ENCODE data around the gene RNASE1.
"Not testable (repeated sequence)": the region's sequence is repeated elsewhere in the genome, so short reads cannot be mapped to it uniquely, and the experiment has no call there.

RNASE1 gene

GRCh38 chr14:20820063-20820904, 17.6 kb upstream of the RNASE1 start:
- ChIA-PET POLR2A (ENCODE audit: low non-redundant PET) (no interaction called here), CTCF (interaction anchor here (0.7 kb wide), 1 partner anchor 89 kb away, joined by 4 read pairs; no protein-coding TSS in a partner anchor)
- DNase-seq (ENCODE audit: low spot score), result no peak
- H3K27ac ChIP-seq, result no peak overlapping the region
- no peak for TF ChIP-seq CTCF (conservative IDR thresholded peaks at IDR 0.05; ENCODE audit: low read depth)

GRCh38 chr14:20818861-20819260, 16.2 kb upstream of the RNASE1 start:
- no peak overlapping the region for H3K27ac ChIP-seq
- ChIA-PET CTCF (no interaction called here), POLR2A (ENCODE audit: low non-redundant PET) (no interaction called here)
- no peak for TF ChIP-seq CTCF (conservative IDR thresholded peaks at IDR 0.05; ENCODE audit: low read depth)
- DNase-seq (ENCODE audit: low spot score), result no peak

- DNase-seq (ENCODE audit: low spot score); POLR2A ChIA-PET (ENCODE audit: low non-redundant PET); CTCF ChIA-PET; H3K27ac ChIP-seq: not testable (repeated sequence)
Observed at GRCh38 chr14:20815946-20816345, 13.3 kb upstream of the RNASE1 start.

GRCh38 chr14:20811986-20812975, 9.6 kb upstream of the RNASE1 start:
- TF ChIP-seq CTCF (conservative IDR thresholded peaks at IDR 0.05; ENCODE audit: low read depth), result no peak
- H3K27ac ChIP-seq, result no peak overlapping the region
- POLR2A ChIA-PET (ENCODE audit: low non-redundant PET), result no interaction called here
- no peak for DNase-seq (ENCODE audit: low spot score)
- CTCF ChIA-PET, result no interaction called here

GRCh38 chr14:20809917-20810316, 7.3 kb upstream of the RNASE1 start:
- ChIA-PET POLR2A (ENCODE audit: low non-redundant PET) (no interaction called here), CTCF (no interaction called here)
- no peak for TF ChIP-seq CTCF (conservative IDR thresholded peaks at IDR 0.05; ENCODE audit: low read depth)
- H3K27ac ChIP-seq, result no peak overlapping the region
- no peak for DNase-seq (ENCODE audit: low spot score)

GRCh38 chr14:20808162-20808483, 5.5 kb upstream of the RNASE1 start:
- H3K27ac ChIP-seq, result no peak overlapping the region
- no peak for TF ChIP-seq CTCF (conservative IDR thresholded peaks at IDR 0.05; ENCODE audit: low read depth)
- POLR2A ChIA-PET (ENCODE audit: low non-redundant PET), result no interaction called here
- DNase-seq (ENCODE audit: low spot score), result no peak
- CTCF ChIA-PET, result no interaction called here
